CD8-positive, alpha-beta memory T cell (primary cell): ENCODE measurements around the gene PTPRU. TPM values are rescaled to one million over a fixed set of nuclear protein-coding genes. Genes with fewer than 3 reads are reported as not detected.

ENCODE experiments used
- CTCF ChIA-PET: fragments of 350-600 bp; sonication (Branson Sonifier 250); formaldehyde crosslinking; loops from one replicate; lab custom pipeline; 2021; ENCODE audit warnings: antibody characterized with exemption; lab: Charles Lee
- POLR2A ChIA-PET: fragments of 350-600 bp; sonication (Branson Sonifier 250); formaldehyde crosslinking; loops from one replicate; lab custom pipeline; 2021; ENCODE audit warnings: antibody characterized with exemption; lab: Charles Lee
- DNase-seq, 5 donors: peaks; one replicate each; pipeline versions ENCODE4 v3.0.0 to v3.0.0-alpha.2; 2020 to 2022; ENCODE audit warnings: mixed read lengths in 1 of 5
- H3K27ac ChIP-seq: one replicate; pipeline ENCODE4 v1.7.0; 2013; ENCODE audit warnings: low read depth, mild to moderate bottlenecking, low read length, moderate library complexity
- H3K27me3 ChIP-seq: 2 replicates; pipeline ENCODE4 v1.7.0; 2013; ENCODE audit warnings: low read length, mild to moderate bottlenecking; ENCODE audit not compliant: insufficient read depth, poor library complexity, severe bottlenecking
- H3K36me3 ChIP-seq: 2 replicates; pipeline ENCODE4 v1.7.0; 2013; ENCODE audit warnings: mild to moderate bottlenecking, low read length, moderate library complexity; ENCODE audit not compliant: insufficient read depth
- H3K4me1 ChIP-seq: 2 replicates; pipeline ENCODE4 v1.7.0; 2013; ENCODE audit warnings: mild to moderate bottlenecking, low read length, moderate library complexity; ENCODE audit not compliant: insufficient read depth
- H3K4me3 ChIP-seq: 2 replicates; pipeline ENCODE4 v1.7.0; 2013; ENCODE audit warnings: mild to moderate bottlenecking, low read length
- H3K9me3 ChIP-seq: 2 replicates; pipeline ENCODE4 v1.7.0; 2013; ENCODE audit warnings: mild to moderate bottlenecking, low read length
- H3K27ac Mint-ChIP-seq, 8 donors: one replicate each; pipeline ENCODE4 v1.8.0; 2020 to 2021; ENCODE audit warnings: mixed read lengths in 8 of 8, mild to moderate bottlenecking in 6 of 8, inconsistent platforms in 3 of 8, moderate library complexity in 3 of 8
- H3K27me3 Mint-ChIP-seq, 2 donors: one replicate each; pipeline ENCODE4 v1.8.0; 2020 to 2021; ENCODE audit warnings: mixed read lengths in 2 of 2, mild to moderate bottlenecking in 1 of 2, moderate library complexity in 1 of 2
- H3K36me3 Mint-ChIP-seq, 3 donors: one replicate each; pipeline ENCODE4 v1.8.0; 2020 to 2021; ENCODE audit warnings: mixed read lengths in 3 of 3, inconsistent platforms in 1 of 3, mild to moderate bottlenecking in 1 of 3
- H3K4me1 Mint-ChIP-seq, 3 donors: one replicate each; pipeline ENCODE4 v1.8.0; 2020 to 2021; ENCODE audit warnings: mixed read lengths in 3 of 3, inconsistent platforms in 1 of 3, mild to moderate bottlenecking in 1 of 3
- H3K4me3 Mint-ChIP-seq, 7 donors: one replicate each; pipeline ENCODE4 v1.8.0; 2020 to 2021; ENCODE audit warnings: mixed read lengths in 7 of 7, mild to moderate bottlenecking in 6 of 7, moderate library complexity in 4 of 7, inconsistent platforms in 2 of 7
- H3K9me3 Mint-ChIP-seq, 5 donors: one replicate each; pipeline ENCODE4 v1.8.0; 2020 to 2022; ENCODE audit warnings: mixed read lengths in 5 of 5, mild to moderate bottlenecking in 3 of 5, moderate library complexity in 2 of 5, inconsistent platforms in 1 of 5
- polyA plus RNA-seq: library from polyadenylated mRNA; unstranded; fragments of 300-500 nt; fragmentation: Illumina TruSeq; gene quantifications from one replicate; pipeline ENCODE4 v1.2.3, GENCODE V29; 2021
- total RNA-seq, 2 experiments: library from RNA; stranded (reverse); gene quantifications; one replicate each; pipeline ENCODE4 v1.2.3, GENCODE V29; 2021

The PTPRU gene
- total and polyA plus RNA-seq, 3 experiments from 2014 or later, result 0.13 to 0.62 (median 0.51) TPM

- Mint-ChIP-seq H3K4me3 (no peak overlapping the region), H3K4me1 (no peaks in the 10 kb centered on the region), H3K27ac (no peak overlapping the region), H3K9me3 (no peaks in the 10 kb centered on the region), H3K27me3 (peaks cover 7 to 10% of the 10 kb centered on the region in 2 donors), H3K36me3 (no peaks in the 10 kb centered on the region)
- H3K27me3 ChIP-seq, result no peaks in the 10 kb centered on the region
- H3K9me3 ChIP-seq, result no peaks in the 10 kb centered on the region
- H3K4me3 ChIP-seq, result no peak overlapping the region
- no peaks in the 10 kb centered on the region for H3K4me1 ChIP-seq
- CTCF ChIA-PET, result no interaction called here
- H3K27ac ChIP-seq, result no peak overlapping the region
- no peak for DNase-seq
- POLR2A ChIA-PET, result no interaction called here
- H3K36me3 ChIP-seq, result no peaks in the 10 kb centered on the region
Measured at GRCh38 chr1:29304025-29304684, 67.8 kb downstream of the PTPRU start.

GRCh38 chr1:29305943-29306342 is 69.6 kb downstream of the PTPRU start:
- Histone ChIP-seq H3K27me3 (no peaks in the 10 kb centered on the region), H3K9me3 (no peaks in the 10 kb centered on the region), H3K27ac (no peak overlapping the region), H3K4me1 (no peaks in the 10 kb centered on the region), H3K4me3 (no peak overlapping the region), H3K36me3 (no peaks in the 10 kb centered on the region)
- POLR2A ChIA-PET, result no interaction called here
- no peak overlapping the region for H3K4me3 Mint-ChIP-seq
- no peak overlapping the region for H3K27ac Mint-ChIP-seq
- no peaks in the 10 kb centered on the region for H3K4me1 Mint-ChIP-seq
- DNase-seq, result no peak
- no peaks in the 10 kb centered on the region for H3K36me3 Mint-ChIP-seq
- CTCF ChIA-PET, result no interaction called here
- H3K27me3 Mint-ChIP-seq, result peaks cover 7 to 9% of the 10 kb centered on the region in 2 donors
- H3K9me3 Mint-ChIP-seq, result no peaks in the 10 kb centered on the region

- H3K27ac ChIP-seq, result no peak overlapping the region
- H3K27ac Mint-ChIP-seq, result peak overlapping the region in 1 of 8 donors; percentile 59
- H3K4me3 Mint-ChIP-seq, result no peak overlapping the region
- no peaks in the 10 kb centered on the region for H3K36me3 Mint-ChIP-seq
- POLR2A ChIA-PET, result no interaction called here
- no peaks in the 10 kb centered on the region for H3K36me3 ChIP-seq
- H3K27me3 ChIP-seq, result no peaks in the 10 kb centered on the region
- CTCF ChIA-PET, result no interaction called here
- H3K9me3 Mint-ChIP-seq, result no peaks in the 10 kb centered on the region
- H3K4me1 Mint-ChIP-seq, result no peaks in the 10 kb centered on the region
- DNase-seq, result no peak
- peaks cover 7 to 10% of the 10 kb centered on the region in 2 donors for H3K27me3 Mint-ChIP-seq
- H3K4me3 ChIP-seq, result no peak overlapping the region
- H3K9me3 ChIP-seq, result no peaks in the 10 kb centered on the region
- no peaks in the 10 kb centered on the region for H3K4me1 ChIP-seq
Measured at GRCh38 chr1:29306471-29307140, 70.3 kb downstream of the PTPRU start.

GRCh38 chr1:29309075-29309474 is 72.8 kb downstream of the PTPRU start:
- Mint-ChIP-seq H3K9me3 (no peaks in the 10 kb centered on the region), H3K27ac (no peak overlapping the region), H3K4me1 (no peaks in the 10 kb centered on the region), H3K36me3 (no peaks in the 10 kb centered on the region), H3K27me3 (peaks cover 7 to 9% of the 10 kb centered on the region in 2 donors), H3K4me3 (no peak overlapping the region)
- H3K27ac ChIP-seq, result no peak overlapping the region
- ChIA-PET CTCF (no interaction called here), POLR2A (no interaction called here)
- H3K27me3 ChIP-seq, result no peaks in the 10 kb centered on the region
- H3K4me3 ChIP-seq, result no peak overlapping the region
- DNase-seq, result no peak
- H3K9me3 ChIP-seq, result no peaks in the 10 kb centered on the region
- H3K36me3 ChIP-seq, result no peaks in the 10 kb centered on the region
- no peaks in the 10 kb centered on the region for H3K4me1 ChIP-seq

- ChIA-PET POLR2A (no interaction called here), CTCF (no interaction called here)
- no peaks in the 10 kb centered on the region for H3K9me3 ChIP-seq
- no peaks in the 10 kb centered on the region for H3K36me3 ChIP-seq
- H3K27ac ChIP-seq, result no peak overlapping the region
- Mint-ChIP-seq H3K36me3 (no peaks in the 10 kb centered on the region), H3K9me3 (no peaks in the 10 kb centered on the region), H3K27me3 (peaks cover 4 to 7% of the 10 kb centered on the region in 2 donors), H3K27ac (no peak overlapping the region), H3K4me3 (no peak overlapping the region), H3K4me1 (no peaks in the 10 kb centered on the region)
- no peaks in the 10 kb centered on the region for H3K4me1 ChIP-seq
- no peak for DNase-seq
- H3K27me3 ChIP-seq, result no peaks in the 10 kb centered on the region
- H3K4me3 ChIP-seq, result no peak overlapping the region
Measured at GRCh38 chr1:29309621-29310020, 73.3 kb downstream of the PTPRU start.

- POLR2A ChIA-PET, result no interaction called here
- CTCF ChIA-PET, result no interaction called here
- H3K9me3 Mint-ChIP-seq, result no peaks in the 10 kb centered on the region
Measured at GRCh38 chr1:29310616-29311180, 74.4 kb downstream of the PTPRU start.

GRCh38 chr1:29311352-29312030 is 75.2 kb downstream of the PTPRU start:
- ChIA-PET POLR2A (no interaction called here), CTCF (no interaction called here)
- Mint-ChIP-seq H3K36me3 (no peaks in the 10 kb centered on the region), H3K4me3 (no peak overlapping the region), H3K27ac (peak overlapping the region in 1 of 8 donors; percentile 56), H3K27me3 (peaks cover 4 to 7% of the 10 kb centered on the region in 2 donors), H3K4me1 (no peaks in the 10 kb centered on the region), H3K9me3 (no peaks in the 10 kb centered on the region)
- H3K9me3 ChIP-seq, result no peaks in the 10 kb centered on the region
- H3K36me3 ChIP-seq, result no peaks in the 10 kb centered on the region
- H3K27me3 ChIP-seq, result no peaks in the 10 kb centered on the region
- H3K4me1 ChIP-seq, result no peaks in the 10 kb centered on the region
- H3K4me3 ChIP-seq, result no peak overlapping the region
- DNase-seq, result no peak
- no peak overlapping the region for H3K27ac ChIP-seq

More at GRCh38 chr1:29310616-29311180, 74.4 kb downstream of the PTPRU start:
- DNase-seq, result no peak
- Histone ChIP-seq H3K27ac (no peak overlapping the region), H3K36me3 (no peaks in the 10 kb centered on the region), H3K9me3 (no peaks in the 10 kb centered on the region), H3K4me1 (no peaks in the 10 kb centered on the region), H3K27me3 (no peaks in the 10 kb centered on the region), H3K4me3 (no peak overlapping the region)
- Mint-ChIP-seq H3K27ac (no peak overlapping the region), H3K4me3 (no peak overlapping the region), H3K4me1 (no peaks in the 10 kb centered on the region), H3K36me3 (no peaks in the 10 kb centered on the region), H3K27me3 (peaks cover 4 to 9% of the 10 kb centered on the region in 2 donors)
